ENCODE results near the gene PAX2. TPM values are rescaled to one million over a fixed set of nuclear protein-coding genes. Genes with fewer than 3 reads are reported as not detected.

PAX2 gene
- total and polyA plus RNA-seq, 3 donors from 2014 or later: 1.1 to 3.7 (median 1.5) TPM

DNA sequence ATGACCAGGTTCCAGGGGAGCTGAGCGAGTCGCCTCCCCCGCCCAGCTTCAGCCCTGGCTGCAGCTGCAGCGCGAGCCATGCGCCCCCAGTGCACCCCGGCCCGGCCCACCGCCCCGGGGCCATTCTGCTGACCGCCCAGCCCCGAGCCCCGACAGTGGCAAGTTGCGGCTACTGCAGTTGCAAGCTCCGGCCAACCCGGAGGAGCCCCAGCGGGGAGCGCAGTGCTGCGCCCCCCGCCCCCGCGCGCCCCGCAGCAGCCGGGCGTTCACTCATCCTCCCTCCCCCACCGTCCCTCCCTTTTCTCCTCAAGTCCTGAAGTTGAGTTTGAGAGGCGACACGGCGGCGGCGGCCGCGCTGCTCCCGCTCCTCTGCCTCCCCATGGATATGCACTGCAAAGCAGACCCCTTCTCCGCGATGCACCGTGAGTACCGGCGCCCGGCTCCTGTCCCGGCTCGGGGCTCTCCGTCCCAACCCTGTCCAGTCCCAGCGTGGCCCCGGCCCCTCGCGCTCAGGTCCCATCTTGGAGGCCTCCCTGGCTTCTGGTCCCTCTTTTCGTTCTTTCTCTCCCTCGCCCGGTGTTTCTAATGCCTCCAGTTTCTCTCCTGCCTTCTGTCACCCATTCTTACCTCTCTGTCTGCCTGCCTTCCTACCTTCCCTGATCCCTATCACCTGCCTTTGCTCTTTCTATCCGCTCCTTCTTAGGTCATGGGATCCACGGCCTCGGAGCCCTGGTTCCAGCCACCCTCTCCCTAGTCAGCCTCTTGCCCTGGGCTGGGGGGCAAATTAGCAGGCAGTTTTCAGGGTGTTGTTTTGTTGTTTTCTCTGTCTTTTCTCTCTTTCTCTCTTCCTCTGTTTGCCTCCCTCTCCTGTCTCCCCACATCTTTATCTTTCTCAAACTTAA lies 751 bp downstream of the PAX2 start:
- Histone ChIP-seq H3K4me3 (peak overlapping the region in 1 of 2 donors; percentile 2), H3K27me3 (no peaks in the 10 kb centered on the region), H3K9me3 (no peaks in the 10 kb centered on the region), H3K36me3 (ENCODE audit: low read depth, missing control alignments) (no peaks in the 10 kb centered on the region), H3K4me1 (peaks cover 28% of the 10 kb centered on the region), H3K27ac (no peak overlapping the region)
- TF ChIP-seq POLR2A (IDR thresholded peaks at IDR 0.05): no peak
- no peak for DNase-seq
- WGBS, 2 donors: 2 to 5% methylated on average over 24 to 41 of the region's 54 CpGs
- intact Hi-C loops (cut with DNase I; ENCODE audit: low total_unique reads): no loop called here

GRCh38 chr10:100746784-100747455 lies 1.5 kb downstream of the PAX2 start:
- Histone ChIP-seq H3K9me3 (no peaks in the 10 kb centered on the region), H3K4me3 (no peak overlapping the region), H3K27me3 (no peaks in the 10 kb centered on the region), H3K4me1 (peaks cover 28% of the 10 kb centered on the region), H3K36me3 (ENCODE audit: low read depth, missing control alignments) (no peaks in the 10 kb centered on the region), H3K27ac (no peak overlapping the region)
- 11 to 15% methylated on average over 9 of the region's 9 CpGs for WGBS, 2 donors
- intact Hi-C loops (cut with DNase I; ENCODE audit: low total_unique reads): no loop called here
- DNase-seq: no peak
- TF ChIP-seq CTCF (IDR thresholded peaks at IDR 0.05) (no peak), POLR2A (IDR thresholded peaks at IDR 0.05) (no peak)

DNA sequence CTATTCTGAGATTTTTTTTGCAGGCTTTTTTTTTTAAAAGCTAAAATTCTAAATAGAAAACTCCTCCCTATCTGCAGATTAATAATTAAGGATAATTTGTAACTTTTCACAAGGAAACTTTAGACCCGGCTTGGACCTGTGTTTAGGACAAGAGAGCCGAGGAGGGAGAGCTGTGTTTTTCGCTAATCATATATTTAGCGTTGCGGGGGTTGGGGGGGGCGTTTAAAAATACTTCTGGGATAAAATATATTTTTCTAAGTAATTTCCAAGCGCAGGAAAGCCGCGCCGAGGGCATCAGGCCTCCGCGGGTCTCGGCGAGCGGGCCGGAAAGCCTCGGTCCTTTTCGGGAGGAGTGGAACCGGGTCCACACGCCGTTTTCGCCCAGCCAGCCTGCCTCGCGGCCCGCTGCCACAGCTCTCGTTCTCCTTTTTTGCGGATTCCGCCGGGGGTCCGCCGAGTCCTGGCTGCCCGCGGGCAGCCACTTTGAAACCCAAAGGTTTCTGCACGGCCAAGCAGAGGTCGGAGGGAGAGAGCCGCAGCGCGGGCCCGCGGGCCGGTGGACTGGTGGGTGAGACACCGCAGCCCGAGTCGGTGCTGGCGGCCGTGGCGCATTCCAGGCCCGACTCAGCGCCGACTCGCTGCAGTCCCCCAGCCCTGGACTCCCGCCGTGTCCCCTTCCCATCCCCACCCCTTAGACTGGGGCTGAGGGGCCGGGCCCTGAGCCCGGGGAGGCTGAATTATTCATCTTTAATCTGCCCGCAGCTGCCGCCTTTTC lies 2.3 kb downstream of the PAX2 start:
- Histone ChIP-seq H3K27me3 (no peaks in the 10 kb centered on the region), H3K4me1 (peaks cover 28% of the 10 kb centered on the region)

DNA sequence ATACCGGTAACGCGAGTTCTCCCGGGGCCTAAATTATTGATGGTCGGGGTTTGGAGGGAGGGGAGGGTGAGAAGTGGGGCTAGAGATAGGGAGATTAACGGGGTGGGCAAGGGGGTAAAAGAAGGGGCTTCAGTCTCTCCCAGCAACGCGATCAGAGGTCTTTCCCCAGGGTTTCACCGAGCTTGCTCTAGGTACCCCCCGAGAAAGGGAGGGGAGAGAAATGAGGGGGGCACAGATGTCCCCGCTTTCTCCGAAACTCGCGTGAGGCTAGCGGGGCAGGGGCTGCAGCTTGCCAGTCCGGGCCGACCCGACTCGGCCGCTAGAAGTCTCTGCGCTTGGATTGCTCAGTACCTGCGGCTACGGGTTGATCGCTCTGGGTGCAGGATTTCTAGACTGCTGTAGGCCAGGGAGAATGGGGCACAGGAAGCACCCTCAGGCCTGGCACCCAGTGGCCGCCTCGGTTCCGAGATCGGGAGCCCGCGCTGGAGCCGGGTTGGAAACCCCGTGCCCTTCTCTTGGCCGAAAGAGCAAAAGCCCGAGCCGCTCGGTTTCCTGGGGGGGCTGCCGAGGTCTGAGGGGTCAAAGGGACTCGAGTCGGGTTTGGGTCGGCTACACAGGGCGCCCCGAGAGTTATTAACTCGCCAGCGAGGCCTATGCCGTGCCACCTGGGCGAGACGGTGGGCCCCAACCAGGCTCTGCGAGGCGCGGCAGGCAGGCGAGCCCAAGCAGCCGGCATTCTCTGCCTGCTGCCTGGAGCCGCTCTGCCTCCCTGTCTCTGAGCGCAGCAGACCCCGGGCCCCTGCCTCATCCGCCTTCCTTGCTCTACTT lies 3.1 kb downstream of the PAX2 start:
- no peaks in the 10 kb centered on the region for H3K9me3 ChIP-seq
- H3K36me3 ChIP-seq (ENCODE audit: low read depth, missing control alignments): no peaks in the 10 kb centered on the region
- H3K4me3 ChIP-seq: peak overlapping the region in 1 of 2 donors; percentile 16
- no peak overlapping the region for H3K27ac ChIP-seq
- H3K27me3 ChIP-seq: no peaks in the 10 kb centered on the region
- WGBS, 2 donors: 2 to 8% methylated on average over 38 to 41 of the region's 56 CpGs
- TF ChIP-seq POLR2A (IDR thresholded peaks at IDR 0.05) (no peak), CTCF (IDR thresholded peaks at IDR 0.05) (no peak)
- peaks cover 28% of the 10 kb centered on the region for H3K4me1 ChIP-seq
- intact Hi-C loops (cut with DNase I; ENCODE audit: low total_unique reads): no loop called here
- no peak for DNase-seq

More for the DNA sequence above, 2.3 kb downstream of the PAX2 start:
- DNase-seq: no peak
- TF ChIP-seq POLR2A (IDR thresholded peaks at IDR 0.05) (no peak), CTCF (IDR thresholded peaks at IDR 0.05) (no peak)
- H3K36me3 ChIP-seq (ENCODE audit: low read depth, missing control alignments): no peaks in the 10 kb centered on the region
- H3K27ac ChIP-seq: no peak overlapping the region
- H3K9me3 ChIP-seq: no peaks in the 10 kb centered on the region
- H3K4me3 ChIP-seq: no peak overlapping the region
- 4 to 6% methylated on average over 23 to 57 of the region's 57 CpGs for WGBS, 2 donors
- intact Hi-C loops (cut with DNase I; ENCODE audit: low total_unique reads): no loop called here

All from testis (tissue), 3 donors.